HEK293 (cell line): ENCODE measurements around the gene ELOVL2.

Experiments used
- CTCF ChIA-PET: fragments of 350-600 bp; formaldehyde crosslinking; extraction: SDS; loops from one replicate; lab custom pipeline; 2021; ENCODE audit warnings: antibody characterized with exemption; lab: Yijun Ruan, JAX
- POLR2A ChIA-PET: fragments of 300-600 bp; formaldehyde crosslinking; extraction: SDS; loops from one replicate; lab custom pipeline; 2020; ENCODE audit warnings: antibody characterized with exemption, inconsistent platforms; lab: Yijun Ruan, JAX
- H3K27ac ChIP-seq: fragments of 200-500 bp; sonication (Bioruptor generic); 2 replicates; pipeline ENCODE4 v1.5.1; 2014; ENCODE audit warnings: low read depth, low read length, control low read depth, inconsistent platforms; ENCODE audit errors: extremely low read depth
- H3K36me3 ChIP-seq, 2 experiments: fragments of 200-500 bp in 1 of 2; sonication (Bioruptor generic) in 1 of 2; 1 replicate in 1 of 2; 2 replicates in 1 of 2; pipeline ENCODE4 v1.5.1; 2014 to 2017; ENCODE audit warnings: inconsistent platforms in 2 of 2, low read length in 2 of 2; ENCODE audit not compliant: control insufficient read depth in 2 of 2, insufficient read depth in 1 of 2
- H3K4me1 ChIP-seq: fragments of 200-500 bp; sonication (Bioruptor generic); 2 replicates; pipeline ENCODE4 v1.5.1; 2014; ENCODE audit warnings: mild to moderate bottlenecking, low read length, inconsistent platforms; ENCODE audit not compliant: control insufficient read depth, insufficient read depth
- H3K4me3 ChIP-seq: 2 replicates; pipeline ENCODE4 v1.5.1; 2011; ENCODE audit warnings: low read depth, mild to moderate bottlenecking, control low read depth, low read length, moderate library complexity
- H3K9me3 ChIP-seq: fragments of 200-500 bp; sonication (Bioruptor generic); 2 replicates; pipeline ENCODE4 v1.5.1; 2014; ENCODE audit warnings: low read depth, low read length, inconsistent platforms; ENCODE audit not compliant: control insufficient read depth, insufficient read depth
- GLI2 ChIP-seq: fragments of 450-650 bp; formaldehyde crosslinking; IDR thresholded peaks from 2 replicates; pipeline ENCODE4; 2017; ENCODE audit warnings: missing biosample characterization, missing genetic modification characterization, low read depth, borderline replicate concordance
- SETDB1 ChIP-seq: IDR thresholded peaks from one replicate; pipeline ENCODE4 v1.6.1; 2017; ENCODE audit warnings: mild to moderate bottlenecking, low read length, moderate library complexity, mixed read lengths; ENCODE audit not compliant: insufficient read length
- SP7 ChIP-seq: fragments of 450-650 bp; formaldehyde crosslinking; IDR thresholded peaks from 2 replicates; pipeline ENCODE4 v1.5.1; 2016; ENCODE audit warnings: missing biosample characterization, missing genetic modification characterization
- YY1 ChIP-seq: fragments of 450-650 bp; formaldehyde crosslinking; IDR thresholded peaks from 2 replicates; pipeline ENCODE4 v1.5.1; 2018; ENCODE audit warnings: missing biosample characterization, missing genetic modification characterization
- ZFHX2 ChIP-seq: fragments of 450-650 bp; formaldehyde crosslinking; conservative IDR thresholded peaks from 2 replicates; pipeline ENCODE4 v1.5.1; 2016; ENCODE audit warnings: missing biosample characterization, missing genetic modification characterization
- ZFP69B ChIP-seq: fragments of 450-650 bp; formaldehyde crosslinking; IDR thresholded peaks from 2 replicates; pipeline ENCODE4 v1.5.1; 2016; ENCODE audit warnings: missing biosample characterization, missing genetic modification characterization
- ZNF114 ChIP-seq: fragments of 450-650 bp; formaldehyde crosslinking; IDR thresholded peaks from 2 replicates; pipeline ENCODE4 v1.5.0; 2017; ENCODE audit warnings: missing biosample characterization, missing genetic modification characterization
- ZNF133 ChIP-seq: fragments of 450-650 bp; formaldehyde crosslinking; IDR thresholded peaks from 2 replicates; pipeline ENCODE4 v1.5.1; 2016; ENCODE audit warnings: missing biosample characterization, missing genetic modification characterization
- ZNF138 ChIP-seq: fragments of 450-650 bp; formaldehyde crosslinking; IDR thresholded peaks from 2 replicates; pipeline ENCODE4 v1.5.1; 2016; ENCODE audit warnings: missing biosample characterization, missing genetic modification characterization, borderline replicate concordance
- ZNF202 ChIP-seq: fragments of 450-650 bp; formaldehyde crosslinking; IDR thresholded peaks from 2 replicates; pipeline ENCODE4 v1.5.1; 2016; ENCODE audit warnings: missing biosample characterization, missing genetic modification characterization, borderline replicate concordance
- ZNF24 ChIP-seq: fragments of 450-650 bp; formaldehyde crosslinking; IDR thresholded peaks from 2 replicates; pipeline ENCODE4 v1.5.1; 2016; ENCODE audit warnings: missing biosample characterization, missing genetic modification characterization
- ZNF324 ChIP-seq: fragments of 450-650 bp; formaldehyde crosslinking; IDR thresholded peaks from 2 replicates; pipeline ENCODE4 v1.5.1; 2016; ENCODE audit warnings: missing biosample characterization, missing genetic modification characterization
- ZNF404 ChIP-seq: fragments of 450-650 bp; formaldehyde crosslinking; IDR thresholded peaks from 2 replicates; pipeline ENCODE4 v1.5.1; 2017; ENCODE audit warnings: missing biosample characterization, missing genetic modification characterization
- ZNF48 ChIP-seq: fragments of 450-650 bp; formaldehyde crosslinking; IDR thresholded peaks from 2 replicates; pipeline ENCODE4 v1.5.1; 2016; ENCODE audit warnings: missing biosample characterization, missing genetic modification characterization
- ZNF548 ChIP-seq: fragments of 450-650 bp; formaldehyde crosslinking; IDR thresholded peaks from 2 replicates; pipeline ENCODE4 v1.5.1; 2016; ENCODE audit warnings: missing biosample characterization, missing genetic modification characterization
- ZNF558 ChIP-seq: fragments of 450-650 bp; formaldehyde crosslinking; IDR thresholded peaks from 2 replicates; pipeline ENCODE4 v1.5.1; 2016; ENCODE audit warnings: missing biosample characterization, missing genetic modification characterization
- ZNF560 ChIP-seq: fragments of 450-650 bp; formaldehyde crosslinking; IDR thresholded peaks from 2 replicates; pipeline ENCODE4 v1.5.1; 2017; ENCODE audit warnings: missing biosample characterization, missing genetic modification characterization, borderline replicate concordance
- ZNF610 ChIP-seq: fragments of 450-650 bp; formaldehyde crosslinking; IDR thresholded peaks from 2 replicates; pipeline ENCODE4 v1.5.1; 2016; ENCODE audit warnings: missing biosample characterization, missing genetic modification characterization, borderline replicate concordance
- ZNF626 ChIP-seq: fragments of 450-650 bp; sonication (Bioruptor Pico); formaldehyde crosslinking; IDR thresholded peaks from 2 replicates; pipeline ENCODE4 v1.5.1; 2018; ENCODE audit warnings: missing biosample characterization, missing genetic modification characterization, inconsistent platforms
- ZNF677 ChIP-seq: fragments of 450-650 bp; IDR thresholded peaks from 2 replicates; pipeline ENCODE4 v1.5.0; 2018; ENCODE audit warnings: missing biosample characterization, mild to moderate bottlenecking, missing genetic modification characterization, moderate library complexity
- ZNF785 ChIP-seq: fragments of 450-650 bp; formaldehyde crosslinking; IDR thresholded peaks from 2 replicates; pipeline ENCODE4 v1.5.1; 2016; ENCODE audit warnings: missing biosample characterization, missing genetic modification characterization
- ZSCAN23 ChIP-seq: fragments of 450-650 bp; formaldehyde crosslinking; IDR thresholded peaks from 2 replicates; pipeline ENCODE4 v1.5.1; 2016; ENCODE audit warnings: missing biosample characterization, missing genetic modification characterization
- ZSCAN30 ChIP-seq: fragments of 450-650 bp; IDR thresholded peaks from 2 replicates; pipeline ENCODE4 v1.5.1; 2018; ENCODE audit warnings: missing biosample characterization, mild to moderate bottlenecking, missing genetic modification characterization, moderate library complexity
- TF ChIP-seq, protein P1 (sequence below): fragments of 450-650 bp; formaldehyde crosslinking; IDR thresholded peaks from 2 replicates; pipeline ENCODE4 v1.5.1; 2016; ENCODE audit warnings: missing biosample characterization, missing genetic modification characterization
- TF ChIP-seq, protein P2 (sequence below): fragments of 450-650 bp; formaldehyde crosslinking; optimal IDR thresholded peaks from 2 replicates; pipeline ENCODE3; 2016; ENCODE audit warnings: missing biosample characterization, mild to moderate bottlenecking, missing genetic modification characterization
- TF ChIP-seq, protein P3 (sequence below): fragments of 450-650 bp; formaldehyde crosslinking; IDR thresholded peaks from 2 replicates; pipeline ENCODE4 v1.5.1; 2016; ENCODE audit warnings: missing biosample characterization, missing genetic modification characterization
- TF ChIP-seq, protein P4 (sequence below): fragments of 450-650 bp; formaldehyde crosslinking; IDR thresholded peaks from 2 replicates; pipeline ENCODE4 v1.5.1; 2016; ENCODE audit warnings: missing biosample characterization, missing genetic modification characterization, borderline replicate concordance
- TF ChIP-seq, protein P5 (sequence below): IDR thresholded peaks from 2 replicates; pipeline ENCODE4 v1.6.1; 2011; ENCODE audit warnings: mild to moderate bottlenecking, low read depth, low read length, borderline replicate concordance
- TF ChIP-seq, protein P6 (sequence below): fragments of 450-650 bp; formaldehyde crosslinking; IDR thresholded peaks from 2 replicates; pipeline ENCODE4 v1.5.1; 2016; ENCODE audit warnings: missing biosample characterization, missing genetic modification characterization
- TF ChIP-seq, protein P7 (sequence below): fragments of 450-650 bp; formaldehyde crosslinking; IDR thresholded peaks from 2 replicates; pipeline ENCODE4 v1.5.1; 2016; ENCODE audit warnings: missing biosample characterization, missing genetic modification characterization

ELOVL2 gene

DNA sequence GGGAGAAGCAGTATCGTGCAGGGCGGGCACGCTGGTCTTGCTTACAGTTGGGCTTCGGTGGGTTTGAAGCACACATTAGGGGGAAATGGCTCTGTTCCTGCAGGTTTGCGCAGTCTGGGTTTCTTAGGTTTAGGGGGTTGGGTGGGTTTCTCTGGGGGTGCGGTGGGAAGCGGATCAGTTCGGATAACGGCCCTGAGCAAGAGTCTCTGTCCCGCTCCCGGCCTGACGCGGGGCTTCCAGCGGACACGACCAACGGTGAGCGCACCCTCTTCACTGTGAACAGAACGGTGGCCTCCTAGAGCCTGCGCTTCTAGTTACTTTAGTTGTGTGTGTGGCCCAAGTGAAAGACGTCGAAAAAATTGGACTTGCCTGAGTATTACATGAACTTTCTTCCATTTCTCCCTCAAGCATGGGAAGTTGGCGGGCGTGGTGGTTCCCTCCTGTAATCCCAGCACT lies 635 bp upstream of the ELOVL2 start:
- Histone ChIP-seq H3K36me3 (no peaks in the 10 kb centered on the region), H3K4me3 (peak overlapping the region; percentile 75), H3K27ac (no peak overlapping the region; the same call in 1 of the 2 replicates), H3K4me1 (peaks cover 2% of the 10 kb centered on the region; the same call in 1 of the 2 replicates), H3K9me3 (no peaks in the 10 kb centered on the region)
- ChIA-PET CTCF (interaction anchor here (0.6 to 2.1 kb wide), 6 partner anchors 10 to 1794 kb away, joined by 3 to 9 read pairs (median 4); no protein-coding TSS in a partner anchor), POLR2A (no interaction called here)
- TF ChIP-seq ZNF558, result no peak
- no peak for TF ChIP-seq GLI2
- TF ChIP-seq SP7, result no peak
- TF ChIP-seq ZNF677 (tag by site-specific recombination), result no peak
- no peak for TF ChIP-seq YY1 (tag by site-specific recombination)
- TF ChIP-seq, protein P1, sequence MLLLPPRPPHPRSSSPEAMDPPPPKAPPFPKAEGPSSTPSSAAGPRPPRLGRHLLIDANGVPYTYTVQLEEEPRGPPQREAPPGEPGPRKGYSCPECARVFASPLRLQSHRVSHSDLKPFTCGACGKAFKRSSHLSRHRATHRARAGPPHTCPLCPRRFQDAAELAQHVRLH (tag by site-specific recombination), result 0 out of 2 replicates have a peak, but pooled peaks have one; percentile 14
- TF ChIP-seq, protein P2, sequence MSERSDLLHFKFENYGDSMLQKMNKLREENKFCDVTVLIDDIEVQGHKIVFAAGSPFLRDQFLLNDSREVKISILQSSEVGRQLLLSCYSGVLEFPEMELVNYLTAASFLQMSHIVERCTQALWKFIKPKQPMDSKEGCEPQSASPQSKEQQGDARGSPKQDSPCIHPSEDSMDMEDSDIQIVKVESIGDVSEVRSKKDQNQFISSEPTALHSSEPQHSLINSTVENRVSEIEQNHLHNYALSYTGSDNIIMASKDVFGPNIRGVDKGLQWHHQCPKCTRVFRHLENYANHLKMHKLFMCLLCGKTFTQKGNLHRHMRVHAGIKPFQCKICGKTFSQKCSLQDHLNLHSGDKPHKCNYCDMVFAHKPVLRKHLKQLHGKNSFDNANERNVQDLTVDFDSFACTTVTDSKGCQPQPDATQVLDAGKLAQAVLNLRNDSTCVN, result no peak
- TF ChIP-seq ZNF548 (tag by site-specific recombination), result no peak
- TF ChIP-seq ZNF610, result peak; percentile 13; the same call in 1 of the 2 replicates
- TF ChIP-seq ZNF114 (tag by site-specific recombination), result no peak
- TF ChIP-seq ZNF133 (tag by site-specific recombination), result 0 out of 2 replicates have a peak, but pooled peaks have one; percentile 15
- TF ChIP-seq ZFP69B, result no peak
- TF ChIP-seq, protein P3, sequence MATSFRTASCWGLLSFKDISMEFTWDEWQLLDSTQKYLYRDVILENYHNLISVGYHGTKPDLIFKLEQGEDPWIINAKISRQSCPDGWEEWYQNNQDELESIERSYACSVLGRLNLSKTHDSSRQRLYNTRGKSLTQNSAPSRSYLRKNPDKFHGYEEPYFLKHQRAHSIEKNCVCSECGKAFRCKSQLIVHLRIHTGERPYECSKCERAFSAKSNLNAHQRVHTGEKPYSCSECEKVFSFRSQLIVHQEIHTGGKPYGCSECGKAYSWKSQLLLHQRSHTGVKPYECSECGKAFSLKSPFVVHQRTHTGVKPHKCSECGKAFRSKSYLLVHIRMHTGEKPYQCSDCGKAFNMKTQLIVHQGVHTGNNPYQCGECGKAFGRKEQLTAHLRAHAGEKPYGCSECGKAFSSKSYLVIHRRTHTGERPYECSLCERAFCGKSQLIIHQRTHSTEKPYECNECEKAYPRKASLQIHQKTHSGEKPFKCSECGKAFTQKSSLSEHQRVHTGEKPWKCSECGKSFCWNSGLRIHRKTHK (tag by site-specific recombination), result no peak
- 0 out of 2 replicates have a peak, but pooled peaks have one; percentile 32 for TF ChIP-seq ZNF785
- peak; percentile 6 for TF ChIP-seq SETDB1
- 0 out of 2 replicates have a peak, but pooled peaks have one; percentile 69 for TF ChIP-seq ZNF324 (tag by site-specific recombination)
- TF ChIP-seq, protein P4, sequence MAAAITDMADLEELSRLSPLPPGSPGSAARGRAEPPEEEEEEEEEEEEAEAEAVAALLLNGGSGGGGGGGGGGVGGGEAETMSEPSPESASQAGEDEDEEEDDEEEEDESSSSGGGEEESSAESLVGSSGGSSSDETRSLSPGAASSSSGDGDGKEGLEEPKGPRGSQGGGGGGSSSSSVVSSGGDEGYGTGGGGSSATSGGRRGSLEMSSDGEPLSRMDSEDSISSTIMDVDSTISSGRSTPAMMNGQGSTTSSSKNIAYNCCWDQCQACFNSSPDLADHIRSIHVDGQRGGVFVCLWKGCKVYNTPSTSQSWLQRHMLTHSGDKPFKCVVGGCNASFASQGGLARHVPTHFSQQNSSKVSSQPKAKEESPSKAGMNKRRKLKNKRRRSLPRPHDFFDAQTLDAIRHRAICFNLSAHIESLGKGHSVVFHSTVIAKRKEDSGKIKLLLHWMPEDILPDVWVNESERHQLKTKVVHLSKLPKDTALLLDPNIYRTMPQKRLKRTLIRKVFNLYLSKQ (tag by site-specific recombination), result no peak
- TF ChIP-seq, protein P5, sequence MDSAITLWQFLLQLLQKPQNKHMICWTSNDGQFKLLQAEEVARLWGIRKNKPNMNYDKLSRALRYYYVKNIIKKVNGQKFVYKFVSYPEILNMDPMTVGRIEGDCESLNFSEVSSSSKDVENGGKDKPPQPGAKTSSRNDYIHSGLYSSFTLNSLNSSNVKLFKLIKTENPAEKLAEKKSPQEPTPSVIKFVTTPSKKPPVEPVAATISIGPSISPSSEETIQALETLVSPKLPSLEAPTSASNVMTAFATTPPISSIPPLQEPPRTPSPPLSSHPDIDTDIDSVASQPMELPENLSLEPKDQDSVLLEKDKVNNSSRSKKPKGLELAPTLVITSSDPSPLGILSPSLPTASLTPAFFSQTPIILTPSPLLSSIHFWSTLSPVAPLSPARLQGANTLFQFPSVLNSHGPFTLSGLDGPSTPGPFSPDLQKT, result no peak
- TF ChIP-seq ZNF24 (tag by site-specific recombination), result no peak
- TF ChIP-seq ZFHX2, result no peak
- TF ChIP-seq ZNF48 (tag by site-specific recombination), result no peak
- no peak for TF ChIP-seq ZSCAN23 (tag by site-specific recombination)
- TF ChIP-seq ZNF560 (tag by site-specific recombination), result peak; percentile 84; the same call in 1 of the 2 replicates
- TF ChIP-seq ZNF404, result no peak
- no peak for TF ChIP-seq ZNF626 (tag by site-specific recombination)
- no peak for TF ChIP-seq ZNF138 (tag by site-specific recombination)
- no peak for TF ChIP-seq ZSCAN30
- peak; percentile 82; the same call in 1 of the 2 replicates for TF ChIP-seq ZNF202
- TF ChIP-seq, protein P6, sequence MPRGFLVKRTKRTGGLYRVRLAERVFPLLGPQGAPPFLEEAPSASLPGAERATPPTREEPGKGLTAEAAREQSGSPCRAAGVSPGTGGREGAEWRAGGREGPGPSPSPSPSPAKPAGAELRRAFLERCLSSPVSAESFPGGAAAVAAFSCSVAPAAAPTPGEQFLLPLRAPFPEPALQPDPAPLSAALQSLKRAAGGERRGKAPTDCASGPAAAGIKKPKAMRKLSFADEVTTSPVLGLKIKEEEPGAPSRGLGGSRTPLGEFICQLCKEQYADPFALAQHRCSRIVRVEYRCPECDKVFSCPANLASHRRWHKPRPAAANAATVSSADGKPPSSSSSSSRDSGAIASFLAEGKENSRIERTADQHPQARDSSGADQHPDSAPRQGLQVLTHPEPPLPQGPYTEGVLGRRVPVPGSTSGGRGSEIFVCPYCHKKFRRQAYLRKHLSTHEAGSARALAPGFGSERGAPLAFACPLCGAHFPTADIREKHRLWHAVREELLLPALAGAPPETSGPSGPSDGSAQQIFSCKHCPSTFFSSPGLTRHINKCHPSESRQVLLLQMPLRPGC (tag by site-specific recombination), result no peak
- TF ChIP-seq, protein P7, sequence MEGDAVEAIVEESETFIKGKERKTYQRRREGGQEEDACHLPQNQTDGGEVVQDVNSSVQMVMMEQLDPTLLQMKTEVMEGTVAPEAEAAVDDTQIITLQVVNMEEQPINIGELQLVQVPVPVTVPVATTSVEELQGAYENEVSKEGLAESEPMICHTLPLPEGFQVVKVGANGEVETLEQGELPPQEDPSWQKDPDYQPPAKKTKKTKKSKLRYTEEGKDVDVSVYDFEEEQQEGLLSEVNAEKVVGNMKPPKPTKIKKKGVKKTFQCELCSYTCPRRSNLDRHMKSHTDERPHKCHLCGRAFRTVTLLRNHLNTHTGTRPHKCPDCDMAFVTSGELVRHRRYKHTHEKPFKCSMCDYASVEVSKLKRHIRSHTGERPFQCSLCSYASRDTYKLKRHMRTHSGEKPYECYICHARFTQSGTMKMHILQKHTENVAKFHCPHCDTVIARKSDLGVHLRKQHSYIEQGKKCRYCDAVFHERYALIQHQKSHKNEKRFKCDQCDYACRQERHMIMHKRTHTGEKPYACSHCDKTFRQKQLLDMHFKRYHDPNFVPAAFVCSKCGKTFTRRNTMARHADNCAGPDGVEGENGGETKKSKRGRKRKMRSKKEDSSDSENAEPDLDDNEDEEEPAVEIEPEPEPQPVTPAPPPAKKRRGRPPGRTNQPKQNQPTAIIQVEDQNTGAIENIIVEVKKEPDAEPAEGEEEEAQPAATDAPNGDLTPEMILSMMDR, result no peak; the same call in 1 of the 2 replicates
